Measurements from ENCODE around the gene AGBL5. TPM values are rescaled to one million over a fixed set of nuclear protein-coding genes. Genes with fewer than 3 reads are reported as not detected.
A peak's percentile ranks its signal among the peaks of the same experiment; 100 is the strongest.

AGBL5 gene, protein sequence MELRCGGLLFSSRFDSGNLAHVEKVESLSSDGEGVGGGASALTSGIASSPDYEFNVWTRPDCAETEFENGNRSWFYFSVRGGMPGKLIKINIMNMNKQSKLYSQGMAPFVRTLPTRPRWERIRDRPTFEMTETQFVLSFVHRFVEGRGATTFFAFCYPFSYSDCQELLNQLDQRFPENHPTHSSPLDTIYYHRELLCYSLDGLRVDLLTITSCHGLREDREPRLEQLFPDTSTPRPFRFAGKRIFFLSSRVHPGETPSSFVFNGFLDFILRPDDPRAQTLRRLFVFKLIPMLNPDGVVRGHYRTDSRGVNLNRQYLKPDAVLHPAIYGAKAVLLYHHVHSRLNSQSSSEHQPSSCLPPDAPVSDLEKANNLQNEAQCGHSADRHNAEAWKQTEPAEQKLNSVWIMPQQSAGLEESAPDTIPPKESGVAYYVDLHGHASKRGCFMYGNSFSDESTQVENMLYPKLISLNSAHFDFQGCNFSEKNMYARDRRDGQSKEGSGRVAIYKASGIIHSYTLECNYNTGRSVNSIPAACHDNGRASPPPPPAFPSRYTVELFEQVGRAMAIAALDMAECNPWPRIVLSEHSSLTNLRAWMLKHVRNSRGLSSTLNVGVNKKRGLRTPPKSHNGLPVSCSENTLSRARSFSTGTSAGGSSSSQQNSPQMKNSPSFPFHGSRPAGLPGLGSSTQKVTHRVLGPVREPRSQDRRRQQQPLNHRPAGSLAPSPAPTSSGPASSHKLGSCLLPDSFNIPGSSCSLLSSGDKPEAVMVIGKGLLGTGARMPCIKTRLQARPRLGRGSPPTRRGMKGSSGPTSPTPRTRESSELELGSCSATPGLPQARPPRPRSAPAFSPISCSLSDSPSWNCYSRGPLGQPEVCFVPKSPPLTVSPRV
- 10 to 100 TPM; 12.9 to 14.1 TPM for total RNA-seq

DNA sequence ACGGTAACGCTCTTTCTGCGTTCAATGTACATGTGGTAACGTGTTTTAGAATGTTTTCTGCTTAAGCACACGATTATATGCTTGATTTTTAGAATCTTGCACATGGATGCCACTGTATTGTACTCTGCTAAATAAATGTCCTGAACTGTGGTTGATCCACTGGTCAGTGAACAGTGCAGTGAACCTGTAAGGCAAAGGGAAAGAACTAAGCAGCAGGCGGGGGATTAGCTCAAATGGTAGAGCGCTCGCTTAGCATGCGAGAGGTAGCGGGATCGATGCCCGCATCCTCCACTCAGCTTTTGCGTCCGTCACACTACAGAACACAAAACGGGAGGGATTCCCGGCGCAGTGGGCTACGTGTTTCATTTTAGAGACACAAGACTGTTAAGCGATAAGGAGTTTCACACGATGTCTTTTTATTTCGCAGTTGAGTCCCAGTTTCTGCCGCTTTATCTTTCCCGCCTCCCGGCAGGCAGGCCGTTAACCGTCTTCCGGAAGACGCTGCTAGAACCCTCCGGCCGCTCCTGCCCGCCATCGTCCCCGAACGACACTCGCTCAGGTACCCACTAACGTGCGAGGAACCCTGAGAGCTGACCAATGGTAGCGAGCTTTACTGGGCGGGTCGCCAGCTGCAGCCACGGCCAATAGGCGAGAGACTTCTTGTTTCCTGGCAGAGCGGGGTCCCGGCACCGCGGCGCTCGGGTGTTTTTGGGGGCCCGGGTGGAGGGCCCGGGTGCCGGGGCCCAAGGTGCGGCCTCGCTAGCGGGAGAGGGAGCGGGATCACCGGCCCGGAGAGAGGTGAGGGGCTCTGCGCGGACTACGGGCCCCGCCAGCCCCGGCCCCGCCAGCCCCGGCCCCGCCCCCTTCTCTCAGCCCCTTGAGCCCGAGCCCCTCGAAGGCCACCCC, at the start of gene AGBL5:
Gene AGBL5, plus strand, starts transcription at position 673 of the 906 bp plus-strand sequence. CDS start 1,291 bp downstream, outside the sequence.
- H3K4me3 Mint-ChIP-seq: peak within 1 kb of the TSS; percentile 98
- H3K27me3 Mint-ChIP-seq: peaks cover 8% of the 10 kb centered on the region
- H3K4me1 Mint-ChIP-seq (ENCODE audit: low read depth): peaks cover 18% of the 10 kb centered on the region
- peak within 1 kb of the TSS; percentile 100 for H3K27ac Mint-ChIP-seq
- CTCF ChIA-PET: interaction anchor here (0.8 to 3.0 kb wide), 18 partner anchors 9 to 229 kb away, joined by 3 to 16 read pairs (median 5); partner anchors contain the start of genes ABHD1, KHK, OST4 and PREB
- peaks cover 22% of the 10 kb centered on the region for H3K36me3 Mint-ChIP-seq
- peaks cover 5% of the 10 kb centered on the region for H3K9me3 Mint-ChIP-seq
- intact Hi-C loops (cut with micrococcal nuclease): loop anchor here (1.0 to 10.0 kb wide), 7 partner anchors 19 to 266 kb away; partner anchors contain the start of genes ABHD1, ATRAID, CENPA and KHK
- POLR2A ChIA-PET: interaction anchor here (0.7 to 2.6 kb wide), 12 partner anchors 7 to 329 kb away, joined by 3 to 19 read pairs (median 4); partner anchors contain the start of genes ATRAID, OST4, SLC5A6 and TMEM214
- peak; percentile 98 for DNase-seq

DNA sequence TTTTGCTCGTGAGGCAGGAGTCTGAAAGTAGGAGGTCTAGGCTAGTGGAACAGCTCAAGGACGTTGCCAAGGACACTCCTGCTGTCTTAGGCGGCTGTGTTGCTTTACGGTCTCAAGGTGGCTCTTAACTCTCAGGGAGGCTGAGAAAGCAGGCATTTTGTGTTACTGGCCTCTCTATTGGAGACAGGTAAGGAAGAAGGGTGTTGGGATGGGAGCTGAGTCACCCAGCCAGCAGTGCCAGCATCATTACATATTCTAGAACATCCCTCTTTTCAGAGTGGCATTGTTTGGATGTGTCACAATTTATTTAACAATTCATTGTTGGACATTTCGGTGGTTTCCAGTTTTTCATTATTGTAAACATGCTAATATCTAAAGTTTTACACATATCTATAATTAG, 49.5 kb upstream of the AGBL5 start:
- Mint-ChIP-seq H3K4me3 (no peak overlapping the region), H3K36me3 (no peaks in the 10 kb centered on the region), H3K27me3 (peaks cover 4% of the 10 kb centered on the region), H3K27ac (no peak overlapping the region), H3K4me1 (ENCODE audit: low read depth) (no peaks in the 10 kb centered on the region), H3K9me3 (no peaks in the 10 kb centered on the region)
- intact Hi-C loops (cut with micrococcal nuclease): no loop called here
- CTCF ChIA-PET: no interaction called here
- POLR2A ChIA-PET: no interaction called here
- no peak for DNase-seq

DNA sequence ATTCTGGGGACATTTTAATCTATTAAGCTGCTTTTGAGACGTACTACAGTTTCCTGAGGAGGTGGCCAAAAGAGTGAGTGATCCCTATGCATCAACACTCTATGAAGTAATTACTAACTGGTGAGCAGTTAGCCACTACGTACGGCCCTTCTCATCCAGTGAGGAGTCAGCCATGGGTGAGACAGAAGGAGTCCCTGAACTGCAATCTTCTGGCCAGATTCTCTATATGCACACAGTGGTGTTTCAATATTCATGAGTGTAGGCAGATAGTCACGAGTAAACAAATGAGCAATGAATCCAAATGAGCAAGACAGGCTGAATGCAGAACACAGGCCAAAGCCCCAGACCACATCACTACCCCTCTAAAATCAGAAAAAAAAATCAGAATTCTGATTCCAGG, 48.5 kb upstream of the AGBL5 start:
- peaks cover 4% of the 10 kb centered on the region for H3K27me3 Mint-ChIP-seq
- no peaks in the 10 kb centered on the region for H3K36me3 Mint-ChIP-seq
- intact Hi-C loops (cut with micrococcal nuclease): no loop called here
- no peak overlapping the region for H3K4me3 Mint-ChIP-seq
- ChIA-PET POLR2A (no interaction called here), CTCF (interaction anchor here (0.6 to 2.3 kb wide), 2 partner anchors 14 kb away, joined by 3 to 9 read pairs; no protein-coding TSS in a partner anchor)
- no peaks in the 10 kb centered on the region for H3K9me3 Mint-ChIP-seq
- no peaks in the 10 kb centered on the region for H3K4me1 Mint-ChIP-seq (ENCODE audit: low read depth)
- no peak overlapping the region for H3K27ac Mint-ChIP-seq
- DNase-seq: no peak

DNA sequence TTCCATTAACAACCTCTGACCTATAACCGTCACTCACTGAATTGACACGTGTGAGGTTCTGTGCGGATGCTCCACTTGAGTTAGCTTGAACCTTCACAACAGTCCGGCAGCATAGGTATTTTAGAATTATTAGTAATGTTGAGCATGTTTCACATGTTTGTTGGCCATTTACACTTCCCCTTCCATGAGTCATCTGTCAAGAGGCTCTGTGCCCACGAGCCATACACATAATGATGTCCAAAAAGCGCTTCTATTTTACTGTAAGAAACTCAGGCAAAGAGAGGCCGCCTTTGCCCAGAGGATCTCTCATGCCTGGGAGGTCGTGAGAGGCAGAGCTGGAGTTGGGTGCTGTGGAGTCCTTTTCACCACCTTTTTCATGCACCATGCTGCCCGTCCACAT, 47.6 kb upstream of the AGBL5 start:
- POLR2A ChIA-PET: no interaction called here
- Mint-ChIP-seq H3K27me3 (peaks cover 4% of the 10 kb centered on the region), H3K27ac (no peak overlapping the region), H3K4me3 (no peak overlapping the region), H3K9me3 (no peaks in the 10 kb centered on the region), H3K36me3 (no peaks in the 10 kb centered on the region), H3K4me1 (ENCODE audit: low read depth) (no peaks in the 10 kb centered on the region)
- DNase-seq: no peak
- intact Hi-C loops (cut with micrococcal nuclease): no loop called here
- CTCF ChIA-PET: interaction anchor here (1.2 to 2.3 kb wide), 3 partner anchors 13 to 61 kb away, joined by 3 to 9 read pairs (median 4); no protein-coding TSS in a partner anchor

DNA sequence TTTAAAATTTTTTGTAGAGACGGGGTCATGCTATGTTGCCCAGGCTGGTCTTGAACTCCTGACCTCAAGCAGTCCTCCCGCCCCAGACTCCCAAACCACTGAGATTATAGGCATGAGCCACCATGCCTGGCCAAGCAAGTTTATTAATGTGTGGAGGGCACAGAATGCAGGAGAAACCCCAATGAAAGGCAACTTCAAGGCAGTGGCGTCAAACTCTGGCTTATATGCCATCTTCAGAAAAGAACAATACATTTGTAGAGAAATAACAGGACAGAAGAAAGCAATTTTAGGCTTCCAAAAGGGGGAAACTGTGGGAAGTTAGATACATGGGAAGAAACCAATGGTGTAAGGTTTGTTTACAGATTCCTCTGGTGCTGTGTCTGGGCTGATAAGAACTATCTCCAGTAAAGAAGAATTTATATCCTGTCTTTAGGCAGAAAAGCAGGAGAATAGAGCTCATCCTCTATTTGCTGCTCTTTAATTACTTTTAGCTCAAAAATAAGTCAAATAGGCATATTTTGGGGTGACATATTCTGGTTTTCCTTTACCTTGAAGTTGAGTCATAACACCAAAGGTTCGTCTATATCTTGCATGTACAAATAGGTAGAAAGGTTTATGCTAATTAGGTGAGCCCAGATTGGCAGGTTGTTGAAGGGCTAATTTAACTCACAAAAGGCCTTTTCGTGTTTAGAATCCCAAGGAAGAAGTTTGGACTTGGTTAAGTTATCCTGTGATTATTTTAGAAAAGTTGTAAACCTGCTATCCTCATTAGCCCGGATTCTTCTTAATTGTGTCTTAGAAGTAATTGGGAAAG, 44.7 kb upstream of the AGBL5 start:
- intact Hi-C loops (cut with micrococcal nuclease): no loop called here
- DNase-seq: no peak
- Mint-ChIP-seq H3K4me1 (ENCODE audit: low read depth) (peaks cover 5% of the 10 kb centered on the region), H3K27me3 (peaks cover 5% of the 10 kb centered on the region), H3K27ac (no peak overlapping the region), H3K36me3 (no peaks in the 10 kb centered on the region), H3K4me3 (no peak overlapping the region), H3K9me3 (no peaks in the 10 kb centered on the region)
- ChIA-PET CTCF (interaction anchor here (1.1 kb wide), 1 partner anchor 10 kb away, joined by 4 read pairs; no protein-coding TSS in a partner anchor), POLR2A (no interaction called here)

DNA sequence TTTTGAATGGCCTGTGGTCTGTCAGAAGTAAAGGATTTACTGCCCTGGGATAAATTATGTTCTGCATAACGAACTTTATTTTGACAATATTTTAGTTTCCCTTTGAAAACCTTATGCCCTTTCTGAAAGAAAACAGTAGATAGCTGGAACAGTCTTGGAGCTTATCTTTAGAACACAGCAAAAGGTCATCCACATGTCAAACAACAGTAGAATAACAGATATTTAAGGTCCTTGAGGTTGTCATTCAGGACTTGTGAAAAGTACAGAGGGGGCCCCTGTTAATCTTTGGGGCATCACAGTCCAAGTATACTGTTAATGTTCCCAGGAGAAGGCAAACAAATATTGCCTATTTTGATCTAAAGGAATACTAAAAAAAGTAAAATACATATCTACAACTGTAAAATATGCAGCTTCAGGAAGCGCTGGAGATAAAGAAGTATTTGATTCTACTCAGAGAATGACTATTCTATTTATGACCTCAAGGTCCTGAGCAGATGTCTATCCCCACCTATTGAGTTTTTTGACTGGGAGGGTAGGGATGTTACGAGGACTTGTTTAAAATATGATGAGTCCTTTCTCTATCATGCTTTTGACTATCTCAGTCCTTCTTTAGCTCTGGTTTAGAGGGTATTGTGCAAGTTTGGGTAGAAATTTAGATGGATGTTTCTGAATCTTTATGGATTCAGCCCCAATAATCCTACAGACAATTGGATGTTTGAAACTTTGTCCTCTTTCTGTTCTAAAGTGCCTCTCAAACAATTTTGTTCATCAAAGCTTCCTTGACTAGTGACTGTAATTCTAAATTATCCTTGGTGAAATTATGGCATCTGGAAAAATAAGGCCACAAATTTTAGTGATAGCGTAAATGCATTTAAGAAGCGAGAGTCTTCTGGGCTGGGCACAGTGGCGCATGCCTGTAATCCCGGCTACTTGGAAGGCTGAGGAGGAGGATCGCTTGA, 43.8 kb upstream of the AGBL5 start:
- Mint-ChIP-seq H3K27ac (no peak overlapping the region), H3K36me3 (no peaks in the 10 kb centered on the region), H3K9me3 (no peaks in the 10 kb centered on the region), H3K4me3 (no peak overlapping the region), H3K4me1 (ENCODE audit: low read depth) (peaks cover 5% of the 10 kb centered on the region), H3K27me3 (peaks cover 5% of the 10 kb centered on the region)
- ChIA-PET POLR2A (no interaction called here), CTCF (interaction anchor here (1.1 to 2.0 kb wide), 2 partner anchors 9 to 46 kb away, joined by 4 to 6 read pairs; no protein-coding TSS in a partner anchor)
- no peak for DNase-seq
- intact Hi-C loops (cut with micrococcal nuclease): no loop called here

DNA sequence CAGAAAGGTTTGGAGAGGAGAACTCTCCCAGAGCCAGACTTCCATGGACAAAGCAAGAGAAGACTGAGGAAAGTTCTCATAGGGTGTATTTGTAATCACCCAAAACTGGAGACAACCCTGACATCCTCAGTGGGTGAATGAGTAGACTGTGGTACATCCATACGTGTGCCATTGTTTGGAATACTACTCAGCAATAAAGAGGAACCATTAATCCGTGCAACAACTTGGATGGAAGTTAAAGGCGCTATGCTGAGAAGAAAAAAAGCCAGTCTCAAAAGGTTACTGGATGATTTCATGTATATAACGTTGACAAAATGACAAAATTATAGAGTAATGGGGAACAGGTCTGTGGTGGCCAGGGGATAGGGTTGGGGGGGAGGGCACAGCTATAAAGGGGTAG, 42.8 kb upstream of the AGBL5 start:
- H3K9me3 Mint-ChIP-seq: no peaks in the 10 kb centered on the region
- ChIA-PET POLR2A (no interaction called here), CTCF (interaction anchor here (2.0 kb wide), 1 partner anchor 47 kb away, joined by 6 read pairs; no protein-coding TSS in a partner anchor)
- H3K27ac Mint-ChIP-seq: no peak overlapping the region
- intact Hi-C loops (cut with micrococcal nuclease): no loop called here
- H3K4me3 Mint-ChIP-seq: no peak overlapping the region
- no peak for DNase-seq
- H3K27me3 Mint-ChIP-seq: peaks cover 5% of the 10 kb centered on the region
- no peaks in the 10 kb centered on the region for H3K36me3 Mint-ChIP-seq
- peaks cover 5% of the 10 kb centered on the region for H3K4me1 Mint-ChIP-seq (ENCODE audit: low read depth)

DNA sequence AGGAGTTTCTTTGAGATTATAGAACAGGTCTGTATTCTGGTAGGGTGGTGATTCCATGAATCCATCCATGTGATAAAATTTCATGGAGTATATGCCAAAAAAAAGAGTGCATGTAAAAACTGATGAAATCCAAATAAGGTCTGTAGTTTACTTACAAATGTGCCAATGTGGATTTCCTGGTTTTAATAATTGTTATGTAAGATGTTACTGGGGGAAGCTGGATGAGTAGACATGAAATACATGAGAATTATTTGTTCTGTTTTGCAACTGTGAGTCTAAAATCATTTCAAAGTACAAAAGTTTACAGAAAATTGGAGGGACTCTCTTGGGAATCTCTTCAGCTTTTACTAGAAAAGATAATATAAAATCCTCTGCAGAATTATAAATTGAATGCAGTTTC, 42.4 kb upstream of the AGBL5 start:
- Mint-ChIP-seq H3K4me3 (no peak overlapping the region), H3K36me3 (no peaks in the 10 kb centered on the region), H3K4me1 (ENCODE audit: low read depth) (peaks cover 5% of the 10 kb centered on the region), H3K27me3 (peaks cover 5% of the 10 kb centered on the region), H3K27ac (no peak overlapping the region), H3K9me3 (no peaks in the 10 kb centered on the region)
- ChIA-PET CTCF (interaction anchor here (0.6 to 2.0 kb wide), 2 partner anchors 47 to 464 kb away, joined by 3 to 6 read pairs; no protein-coding TSS in a partner anchor), POLR2A (no interaction called here)
- intact Hi-C loops (cut with micrococcal nuclease): no loop called here
- DNase-seq: no peak

DNA sequence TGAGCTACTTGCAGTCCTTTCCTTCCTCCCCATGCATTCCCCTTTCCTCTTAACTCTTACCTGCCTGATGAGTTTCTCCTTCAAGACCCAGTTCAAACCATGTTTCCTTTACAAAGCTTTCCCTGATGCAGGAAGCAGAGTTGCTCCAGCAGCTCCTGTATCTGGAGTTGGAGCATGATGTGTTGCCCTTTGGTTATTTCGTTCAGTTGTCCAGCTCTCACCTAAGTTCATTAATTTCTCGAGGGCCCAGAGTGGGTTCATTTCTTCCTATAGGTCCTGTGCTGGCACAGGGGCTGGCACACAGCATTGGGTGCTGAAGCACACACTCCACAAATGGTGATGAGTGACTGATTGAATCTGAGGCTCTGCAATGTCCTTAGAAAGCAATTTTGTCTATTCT, 41.8 kb upstream of the AGBL5 start:
- POLR2A ChIA-PET: interaction anchor here (0.8 kb wide), 1 partner anchor 24 kb away, joined by 3 read pairs; no protein-coding TSS in a partner anchor
- H3K4me1 Mint-ChIP-seq (ENCODE audit: low read depth): peaks cover 5% of the 10 kb centered on the region
- CTCF ChIA-PET: interaction anchor here (0.6 to 2.0 kb wide), 4 partner anchors 48 to 464 kb away, joined by 3 to 8 read pairs (median 5); no protein-coding TSS in a partner anchor

More for the DNA sequence above, 41.8 kb upstream of the AGBL5 start:
- peaks cover 5% of the 10 kb centered on the region for H3K27me3 Mint-ChIP-seq
- no peak for DNase-seq
- H3K36me3 Mint-ChIP-seq: no peaks in the 10 kb centered on the region
- no peak overlapping the region for H3K27ac Mint-ChIP-seq
- intact Hi-C loops (cut with micrococcal nuclease): loop anchor here (10.0 kb wide), 1 partner anchor 165 kb away; the partner anchor contains the start of gene DPYSL5
- no peaks in the 10 kb centered on the region for H3K9me3 Mint-ChIP-seq
- no peak overlapping the region for H3K4me3 Mint-ChIP-seq

All from activated CD4-positive, alpha-beta memory T cell treated with anti-CD3 and anti-CD28 coated beads for 36 hours (primary cell).